ENCODE measurements around the gene ESRRG.

The ESRRG gene

GRCh38 chr1:216587715-216588114 is 135.5 kb downstream of the ESRRG start:
- DNase-seq (ENCODE audit: low read depth): no peak

GRCh38 chr1:216582151-216582550 is 141.1 kb downstream of the ESRRG start:
- TF ChIP-seq CTCF (IDR thresholded peaks at IDR 0.05; ENCODE audit: low read length, missing control alignments): no peak
- DNase-seq (ENCODE audit: low read depth): no peak
- H3K4me3 ChIP-seq (replicated peaks; ENCODE audit: low read depth, low read length): no peak overlapping the region

More at GRCh38 chr1:216587715-216588114, 135.5 kb downstream of the ESRRG start:
- no peak overlapping the region for H3K4me3 ChIP-seq (replicated peaks; ENCODE audit: low read depth, low read length)
- no peak for TF ChIP-seq CTCF (IDR thresholded peaks at IDR 0.05; ENCODE audit: low read length, missing control alignments)

GRCh38 chr1:216580538-216581057 is 142.6 kb downstream of the ESRRG start:
- TF ChIP-seq CTCF (IDR thresholded peaks at IDR 0.05; ENCODE audit: low read length, missing control alignments): no peak
- no peak overlapping the region for H3K4me3 ChIP-seq (replicated peaks; ENCODE audit: low read depth, low read length)
- DNase-seq (ENCODE audit: low read depth): no peak

- no peak for TF ChIP-seq CTCF (IDR thresholded peaks at IDR 0.05; ENCODE audit: low read length, missing control alignments)
- DNase-seq (ENCODE audit: low read depth): no peak
- no peak overlapping the region for H3K4me3 ChIP-seq (replicated peaks; ENCODE audit: low read depth, low read length)
Observed at GRCh38 chr1:216576234-216576937, 146.8 kb downstream of the ESRRG start.

- peak; percentile 50 for TF ChIP-seq CTCF (IDR thresholded peaks at IDR 0.05; ENCODE audit: low read length, missing control alignments)
- no peak overlapping the region for H3K4me3 ChIP-seq (replicated peaks; ENCODE audit: low read depth, low read length)
- DNase-seq (ENCODE audit: low read depth): peak; percentile 47
Observed at GRCh38 chr1:216566641-216567205, 156.5 kb downstream of the ESRRG start.

- no peak overlapping the region for H3K4me3 ChIP-seq (replicated peaks; ENCODE audit: low read depth, low read length)
- TF ChIP-seq CTCF (IDR thresholded peaks at IDR 0.05; ENCODE audit: low read length, missing control alignments): no peak
- DNase-seq (ENCODE audit: low read depth): no peak
Observed at GRCh38 chr1:216563087-216563486, 160.1 kb downstream of the ESRRG start.

Data from fibroblast of pulmonary artery (primary cell).